Activated effector memory CD4-positive, alpha-beta T cell treated with Interleukin-2 at 50 U/mL for 16 hours (primary cell): ENCODE data around the gene ZC3H14.
"Not testable (repeated sequence)": the region's sequence is repeated elsewhere in the genome, so short reads cannot be mapped to it uniquely, and the experiment has no call there.

ENCODE experiments used
- DNase-seq: peaks from one replicate; pipeline ENCODE4 v3.0.0-alpha.2; 2020

ZC3H14 gene, protein sequence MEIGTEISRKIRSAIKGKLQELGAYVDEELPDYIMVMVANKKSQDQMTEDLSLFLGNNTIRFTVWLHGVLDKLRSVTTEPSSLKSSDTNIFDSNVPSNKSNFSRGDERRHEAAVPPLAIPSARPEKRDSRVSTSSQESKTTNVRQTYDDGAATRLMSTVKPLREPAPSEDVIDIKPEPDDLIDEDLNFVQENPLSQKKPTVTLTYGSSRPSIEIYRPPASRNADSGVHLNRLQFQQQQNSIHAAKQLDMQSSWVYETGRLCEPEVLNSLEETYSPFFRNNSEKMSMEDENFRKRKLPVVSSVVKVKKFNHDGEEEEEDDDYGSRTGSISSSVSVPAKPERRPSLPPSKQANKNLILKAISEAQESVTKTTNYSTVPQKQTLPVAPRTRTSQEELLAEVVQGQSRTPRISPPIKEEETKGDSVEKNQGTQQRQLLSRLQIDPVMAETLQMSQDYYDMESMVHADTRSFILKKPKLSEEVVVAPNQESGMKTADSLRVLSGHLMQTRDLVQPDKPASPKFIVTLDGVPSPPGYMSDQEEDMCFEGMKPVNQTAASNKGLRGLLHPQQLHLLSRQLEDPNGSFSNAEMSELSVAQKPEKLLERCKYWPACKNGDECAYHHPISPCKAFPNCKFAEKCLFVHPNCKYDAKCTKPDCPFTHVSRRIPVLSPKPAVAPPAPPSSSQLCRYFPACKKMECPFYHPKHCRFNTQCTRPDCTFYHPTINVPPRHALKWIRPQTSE

DNA sequence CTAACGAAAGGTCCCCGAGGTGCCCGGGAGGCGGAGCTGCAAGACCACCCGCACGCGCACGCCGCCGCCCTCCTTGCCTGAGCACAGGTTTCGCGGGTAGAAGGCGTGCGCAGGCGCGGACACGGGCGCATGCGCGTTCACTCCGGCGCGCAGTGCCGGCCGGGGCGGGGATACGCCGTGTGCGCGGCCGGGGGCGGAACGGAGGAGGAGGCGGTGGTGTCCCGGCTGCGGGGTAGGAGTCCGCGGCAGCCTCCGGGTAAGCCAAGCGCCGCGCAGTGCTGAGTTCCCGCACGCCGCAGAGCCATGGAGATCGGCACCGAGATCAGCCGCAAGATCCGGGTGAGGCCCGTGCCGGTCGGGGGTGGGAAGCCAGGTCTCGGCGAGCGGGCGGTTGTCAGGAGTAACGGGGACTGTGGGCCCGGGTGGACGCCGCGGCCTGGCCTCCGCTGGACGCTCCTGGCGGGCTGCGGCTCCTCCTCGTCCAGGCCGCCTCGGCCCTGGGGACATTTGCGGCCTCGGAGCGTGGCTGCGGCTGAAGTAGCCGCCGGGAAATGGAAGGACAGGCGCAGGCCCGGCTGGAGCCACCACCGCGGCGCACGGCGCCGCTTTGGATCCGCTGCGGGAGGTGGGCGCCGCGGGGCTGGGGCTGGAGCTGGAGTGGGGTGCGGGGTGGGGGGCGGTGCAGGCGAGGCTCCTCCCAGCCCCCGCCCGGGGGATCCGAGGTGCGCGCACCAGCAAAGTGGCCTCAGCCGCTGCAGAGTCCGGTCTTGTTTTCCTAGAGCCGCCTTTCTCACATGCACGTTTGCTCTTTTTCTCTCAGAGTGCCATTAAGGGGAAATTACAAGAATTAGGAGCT, at the start of gene ZC3H14:
TSS of gene ZC3H14 (plus strand) at position 207 of the 856 bp plus-strand sequence. CDS start at position 304, 97 bp downstream.
- peak; percentile 82 for DNase-seq

DNA sequence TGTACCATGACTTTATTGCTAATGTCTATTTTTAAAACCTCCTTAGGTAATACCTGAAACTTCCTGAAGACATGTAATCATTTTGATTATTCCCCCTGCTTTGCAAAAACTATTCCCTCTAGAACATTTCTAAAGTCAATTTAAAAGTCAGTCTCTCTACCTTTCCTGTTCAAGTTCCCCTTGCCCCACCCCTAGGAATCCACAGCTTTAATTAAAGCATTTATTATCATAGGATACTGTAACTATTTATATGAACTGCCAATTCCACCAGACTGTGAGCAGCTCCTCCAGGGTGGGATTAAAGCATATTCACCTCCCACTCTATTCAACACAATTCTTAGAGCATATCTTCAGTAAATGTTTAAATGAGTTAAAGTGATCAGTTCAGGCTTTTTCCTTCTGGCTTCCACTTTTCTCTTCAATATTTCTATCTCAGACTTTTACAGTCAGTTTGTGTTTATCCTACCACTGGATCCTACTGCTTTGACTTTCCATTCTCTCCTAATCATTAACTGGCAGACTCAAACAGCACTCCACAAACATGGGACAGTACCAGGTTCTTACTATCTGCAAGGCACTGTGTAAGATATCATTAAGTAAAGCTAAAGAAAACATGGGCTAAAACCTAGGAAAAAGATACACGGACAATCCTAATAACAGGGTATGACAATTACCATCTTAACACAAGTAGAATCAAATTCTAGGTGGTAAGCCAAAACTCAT, 47.2 kb upstream of the ZC3H14 start:
- DNase-seq, result no peak

DNA sequence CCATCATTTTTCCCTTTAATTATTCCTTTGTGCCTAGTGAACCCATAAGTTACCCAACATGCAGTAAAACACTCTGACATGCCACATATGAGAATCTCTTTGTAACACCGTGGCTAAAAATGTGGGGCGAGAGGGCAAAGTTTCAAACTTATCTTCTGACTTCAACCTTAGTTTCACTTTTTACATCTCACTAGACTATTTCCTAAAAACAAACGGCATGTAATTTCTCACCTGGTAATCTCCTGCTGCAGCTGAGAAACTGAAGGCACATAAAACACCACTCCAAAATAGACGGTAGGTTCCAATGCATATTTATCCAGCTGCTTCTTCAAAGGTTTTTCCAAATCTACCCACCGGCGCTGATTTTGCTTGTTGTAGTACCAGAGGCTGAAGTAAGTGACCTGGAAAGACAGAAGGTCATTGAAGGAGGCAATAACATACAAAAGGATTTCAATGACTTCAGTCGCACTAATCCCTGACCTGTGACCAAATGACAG, 45.9 kb upstream of the ZC3H14 start:
- DNase-seq, result no peak

DNA sequence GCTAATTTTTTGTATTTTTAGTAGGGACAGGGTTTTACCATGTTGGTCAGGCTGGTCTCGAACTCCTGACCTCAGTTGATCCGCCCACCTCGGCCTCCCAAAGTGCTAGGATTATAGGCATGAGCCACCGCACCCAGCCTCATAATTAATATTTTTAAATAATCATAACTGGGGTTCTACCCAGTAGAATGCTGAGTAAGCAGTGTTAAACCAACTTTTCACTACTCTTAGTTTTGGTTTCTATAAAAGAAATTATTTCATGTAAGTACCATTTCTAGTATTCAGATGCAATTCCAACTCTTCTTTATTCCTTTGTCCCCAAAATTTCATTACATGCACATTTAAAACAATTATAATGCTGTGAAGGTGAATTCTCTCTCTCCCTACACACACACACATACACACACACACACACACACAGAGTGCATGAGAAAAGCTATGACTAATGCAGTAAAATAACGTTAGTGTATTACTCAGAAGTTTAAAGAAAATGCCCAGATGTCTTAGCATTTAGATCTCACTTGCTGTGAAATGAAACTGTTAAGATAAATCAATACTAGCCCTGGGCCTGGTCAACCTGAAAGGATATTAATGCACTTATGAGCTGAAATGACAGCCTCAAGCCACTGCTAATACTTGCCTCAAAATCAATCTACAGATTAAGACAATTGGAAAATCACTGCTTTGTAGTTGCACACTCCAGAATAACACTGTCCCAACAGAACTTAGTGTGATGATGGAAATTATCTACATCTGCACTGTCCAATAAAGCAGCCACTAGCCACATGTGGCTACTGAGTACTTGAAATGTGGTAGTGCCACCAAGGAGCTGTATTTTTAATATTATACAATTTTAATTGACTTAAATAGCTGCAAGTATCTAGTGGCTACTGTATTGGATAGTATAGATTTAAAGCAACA, 44.0 kb upstream of the ZC3H14 start:
- no peak for DNase-seq

DNA sequence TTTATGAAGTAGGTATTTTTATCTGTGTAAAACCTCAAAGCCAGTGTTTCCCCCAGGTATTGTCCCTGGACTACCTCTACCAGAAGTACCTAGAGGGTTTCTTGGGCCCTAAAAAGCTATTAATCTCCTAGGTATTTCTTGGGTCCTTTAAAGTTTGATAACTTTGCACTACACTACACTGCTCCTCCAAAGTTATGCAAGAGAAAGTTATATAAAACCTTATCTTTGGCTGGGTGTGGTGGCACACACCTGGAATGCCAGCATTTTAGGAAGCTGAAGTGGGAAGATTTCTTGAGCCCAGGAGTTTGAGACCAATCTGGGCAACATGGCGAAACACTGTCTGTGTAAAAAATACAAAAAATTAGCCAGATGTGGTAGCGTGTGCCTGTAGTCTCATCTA, 42.9 kb upstream of the ZC3H14 start:
- DNase-seq, result no peak

DNA sequence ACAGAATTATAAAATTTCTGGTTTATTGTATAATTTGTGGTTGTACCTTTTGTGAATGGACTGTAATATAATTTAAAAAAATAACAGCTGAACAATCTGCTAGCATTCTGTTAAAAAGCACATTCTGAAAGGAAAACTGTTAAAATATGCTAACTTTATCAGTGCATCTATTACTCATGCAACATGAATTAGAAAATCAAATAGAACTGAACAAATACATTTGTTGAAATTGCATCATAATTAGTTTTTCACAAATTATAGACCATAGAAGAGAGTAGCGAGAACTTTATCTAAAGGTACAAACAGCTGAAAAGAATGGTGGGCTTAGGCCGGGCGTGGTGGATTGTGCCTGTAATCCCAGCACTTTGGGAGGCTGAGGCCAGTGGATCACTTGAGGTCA, 41.0 kb upstream of the ZC3H14 start:
- DNase-seq, result no peak

DNA sequence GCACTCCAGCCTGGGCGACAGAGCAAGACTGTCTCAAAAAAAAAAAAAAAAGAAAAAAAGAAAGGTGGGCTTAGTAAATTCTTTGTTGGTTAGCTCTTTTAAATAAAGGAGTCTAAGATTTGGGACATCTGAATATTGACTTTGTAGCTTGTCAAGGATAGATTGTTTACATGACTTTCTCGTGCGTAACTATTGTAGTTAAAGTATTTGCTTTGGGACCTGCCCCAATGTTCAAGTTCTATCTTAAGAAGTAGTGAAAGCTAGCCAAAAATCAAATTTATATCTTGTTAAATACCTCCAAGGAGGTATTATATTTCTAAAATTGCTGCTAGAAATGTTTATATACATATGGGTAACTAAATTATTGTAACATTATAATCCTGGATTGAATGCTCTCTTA, 40.4 kb upstream of the ZC3H14 start:
- no peak for DNase-seq

DNA sequence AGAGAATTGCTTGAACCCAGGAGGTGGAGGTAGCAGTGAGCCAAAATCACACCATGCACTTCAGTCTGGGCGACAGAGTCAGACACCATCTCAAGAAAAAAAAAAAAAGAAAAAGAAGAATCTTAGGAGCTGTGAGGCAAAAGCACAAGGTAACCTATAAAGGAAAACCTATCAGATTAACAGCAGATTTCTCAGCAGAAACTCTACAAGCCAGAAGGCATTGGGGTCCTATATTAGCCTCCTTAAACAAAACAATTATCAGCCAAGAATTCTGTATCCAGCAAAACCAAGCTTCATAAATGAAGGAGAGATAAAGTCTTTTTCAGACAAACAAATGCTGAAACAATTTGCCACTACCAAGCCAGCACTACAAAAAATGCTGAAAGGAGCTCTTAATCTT, 32.9 kb upstream of the ZC3H14 start:
- DNase-seq, result not testable (repeated sequence)

DNA sequence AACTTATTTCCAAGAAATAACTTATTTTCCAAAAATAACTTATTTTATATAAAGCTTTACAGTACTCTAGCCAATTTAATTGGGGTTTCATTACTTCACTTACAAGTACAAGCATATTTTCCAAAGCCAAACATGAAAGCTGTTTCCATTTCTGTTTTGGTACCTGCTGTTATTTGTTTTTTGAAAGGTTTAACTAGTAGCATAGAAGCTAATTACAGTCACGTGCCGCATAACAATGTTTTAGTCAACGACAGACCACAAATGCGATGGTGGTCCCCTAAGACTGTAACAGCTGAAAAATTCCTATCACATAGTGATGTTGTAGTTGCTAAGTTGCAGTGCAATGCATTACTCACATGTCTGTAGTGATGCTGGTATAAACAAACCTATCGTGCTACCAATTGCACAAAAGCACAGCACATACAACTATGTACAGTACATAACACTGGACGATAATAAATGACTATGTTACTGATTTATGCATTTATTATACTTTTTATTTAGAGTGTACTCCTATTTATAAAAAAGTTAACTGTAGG, 29.7 kb upstream of the ZC3H14 start:
- DNase-seq, result no peak

DNA sequence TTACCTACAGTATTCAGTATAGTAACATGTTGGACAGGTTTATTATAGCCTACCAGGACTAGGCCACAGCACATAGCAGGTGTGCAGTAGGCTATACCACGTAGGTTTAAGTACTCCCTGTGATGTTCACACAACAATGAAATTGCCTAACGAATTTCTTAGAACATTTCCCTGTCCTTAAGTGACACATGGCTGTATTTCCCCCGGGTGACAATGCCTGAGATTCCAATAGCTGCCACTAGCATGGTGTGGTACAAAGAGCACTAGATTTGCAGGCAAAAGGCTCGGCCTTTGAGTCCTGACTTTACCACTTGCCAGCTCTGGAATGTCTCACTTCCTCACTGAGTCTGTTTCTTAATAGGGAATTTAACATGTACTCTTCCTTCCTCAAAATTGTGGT, 27.7 kb upstream of the ZC3H14 start:
- no peak for DNase-seq

DNA sequence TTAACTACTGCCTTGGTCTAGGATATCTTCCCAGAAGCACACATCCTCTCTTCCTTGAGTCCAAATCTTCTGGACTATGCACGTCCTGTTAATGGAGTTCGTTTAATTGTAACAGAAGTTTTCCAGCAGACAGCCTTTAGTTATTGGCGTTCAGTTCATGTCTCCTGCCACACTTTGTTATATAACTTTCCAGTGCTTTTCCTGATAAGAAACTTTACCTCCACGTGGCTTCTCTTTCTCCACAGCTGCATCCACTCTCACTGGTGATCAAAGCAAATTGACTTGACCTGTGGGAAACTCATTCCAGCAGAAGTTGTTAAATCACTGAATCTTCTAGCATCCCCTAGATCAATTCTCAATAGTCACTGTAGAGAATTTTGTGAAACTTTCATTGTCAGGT, 27.0 kb upstream of the ZC3H14 start:
- DNase-seq, result no peak

DNA sequence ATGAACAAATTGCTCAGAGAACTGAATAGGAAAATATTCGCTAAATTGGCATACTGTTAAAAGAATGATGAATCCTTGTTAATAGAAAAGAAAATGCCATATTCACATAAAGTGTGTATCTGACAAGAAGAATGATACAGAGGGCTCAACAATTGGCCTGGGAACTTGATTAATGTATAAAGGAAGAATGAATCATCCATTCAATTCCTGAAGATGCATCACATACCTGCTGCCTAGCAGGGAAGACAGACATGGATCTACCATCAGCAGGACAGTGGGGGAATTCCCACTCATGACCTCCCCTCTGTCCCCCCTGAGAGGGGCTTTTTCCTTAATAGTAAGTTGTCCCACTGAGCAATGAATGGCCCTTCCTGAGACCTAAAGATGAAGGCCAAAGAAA, 21.5 kb upstream of the ZC3H14 start:
- no peak for DNase-seq

DNA sequence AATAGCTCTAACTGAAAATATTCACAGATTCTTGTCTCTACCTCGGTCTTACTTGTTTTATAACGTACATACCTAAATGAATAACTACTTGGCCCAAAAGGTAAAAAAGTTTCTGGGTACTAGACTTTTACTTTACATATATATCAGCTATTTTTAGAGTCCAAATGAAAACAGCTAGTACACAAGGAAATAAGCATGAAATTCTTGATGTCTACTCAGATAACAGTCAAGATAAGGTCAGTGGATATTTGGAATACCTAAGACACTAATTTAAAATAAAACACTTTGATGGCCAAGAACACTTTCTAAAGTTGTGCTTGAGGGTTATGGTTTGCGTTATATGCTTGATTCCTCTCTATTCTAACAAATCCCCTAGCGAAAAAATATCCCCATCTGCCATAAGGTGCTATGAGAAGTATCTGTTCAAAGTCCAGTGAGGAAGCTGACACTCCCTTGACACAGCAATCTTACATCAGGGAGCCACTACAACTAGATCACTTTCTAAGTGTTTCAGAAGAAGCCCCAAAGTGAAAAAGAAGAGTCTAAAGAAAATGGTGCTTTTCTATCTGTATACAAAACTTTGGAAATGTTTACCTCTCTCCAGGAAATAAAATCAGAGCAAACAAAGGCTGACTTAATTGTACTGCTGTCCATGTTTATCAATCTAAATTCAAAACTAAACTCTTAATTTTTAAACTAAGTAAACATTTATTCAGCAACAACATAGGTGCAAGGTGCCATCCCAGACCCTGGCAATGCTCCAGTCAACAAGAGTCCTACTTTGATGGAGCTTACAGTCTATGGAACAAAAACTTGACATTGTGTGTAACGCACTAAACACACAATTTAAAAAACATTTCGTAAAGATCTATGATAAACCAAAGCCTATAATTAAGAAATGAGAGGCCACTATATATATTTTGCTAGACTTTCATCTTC, 19.7 kb upstream of the ZC3H14 start:
- DNase-seq, result no peak

DNA sequence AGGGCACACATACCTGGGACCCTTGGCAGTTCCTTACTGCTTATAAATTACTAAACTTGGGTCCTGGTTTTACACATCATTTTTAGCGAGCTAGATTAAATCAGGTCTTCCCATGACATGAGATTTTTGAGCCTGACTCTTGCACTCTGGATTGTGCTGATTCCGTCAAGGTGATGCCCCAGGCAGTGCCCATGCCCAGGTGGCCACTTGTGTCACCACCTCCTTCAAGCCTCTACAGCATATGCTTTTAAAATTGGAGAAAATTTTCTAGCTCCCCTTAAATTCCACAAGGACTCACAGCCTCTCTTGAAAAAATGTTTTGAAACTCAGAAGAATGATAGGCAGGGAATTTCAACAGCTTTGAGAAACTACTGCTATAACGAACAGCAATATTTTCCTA, 17.6 kb upstream of the ZC3H14 start:
- no peak for DNase-seq

DNA sequence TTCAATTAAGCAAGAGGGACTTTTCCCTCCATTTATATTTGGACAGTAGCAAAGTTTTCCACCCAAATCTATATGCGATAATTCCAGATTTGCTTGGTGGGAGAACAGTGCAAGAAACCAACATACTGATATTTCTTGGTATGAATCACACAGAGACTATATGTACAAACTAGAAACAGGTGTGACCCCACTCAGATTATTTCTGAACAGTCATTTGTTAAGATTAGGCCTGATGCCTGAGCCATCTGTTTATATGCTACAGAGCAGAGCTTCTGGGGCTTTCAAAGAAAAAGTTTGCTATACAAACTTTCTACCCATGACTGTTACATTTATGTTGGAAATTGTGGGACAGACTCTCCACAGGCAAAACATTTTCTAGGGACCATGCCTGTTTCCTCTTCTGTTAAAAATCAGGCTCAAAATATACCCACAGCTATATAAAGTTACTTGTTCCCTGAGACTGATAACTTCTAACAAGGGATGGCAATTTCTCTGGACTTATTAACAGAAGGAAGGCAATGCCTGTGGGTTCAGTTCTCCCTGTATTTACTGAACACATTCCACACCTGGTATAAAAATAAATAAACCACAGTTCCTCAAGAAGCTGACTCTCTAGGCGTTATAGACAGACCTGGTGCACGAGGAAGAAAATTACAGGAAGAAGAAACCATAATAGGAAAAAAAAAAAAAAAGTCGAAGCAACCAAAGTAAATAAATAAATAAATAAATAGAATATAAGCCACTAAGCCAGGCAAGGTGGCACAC, 16.0 kb upstream of the ZC3H14 start:
- no peak for DNase-seq

DNA sequence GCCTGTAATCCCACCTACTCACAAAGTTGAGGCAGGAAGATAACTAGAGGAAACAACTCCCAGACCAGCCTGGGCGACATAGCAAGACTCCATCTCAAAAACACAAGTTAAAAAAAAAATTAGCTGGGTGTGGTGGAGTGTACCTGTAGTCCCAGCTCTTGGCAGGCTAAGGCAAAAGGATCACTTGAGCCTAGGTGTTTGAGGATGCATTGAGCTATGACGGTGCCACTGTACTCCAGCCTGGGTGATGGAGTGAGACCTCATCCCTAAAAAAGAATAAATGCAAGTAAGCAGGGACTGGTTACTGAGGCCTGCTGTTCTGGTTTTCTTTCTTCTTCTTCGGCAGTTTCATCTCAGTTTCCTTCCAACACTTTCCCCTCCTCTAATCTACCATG, 15.5 kb upstream of the ZC3H14 start:
- DNase-seq, result no peak

DNA sequence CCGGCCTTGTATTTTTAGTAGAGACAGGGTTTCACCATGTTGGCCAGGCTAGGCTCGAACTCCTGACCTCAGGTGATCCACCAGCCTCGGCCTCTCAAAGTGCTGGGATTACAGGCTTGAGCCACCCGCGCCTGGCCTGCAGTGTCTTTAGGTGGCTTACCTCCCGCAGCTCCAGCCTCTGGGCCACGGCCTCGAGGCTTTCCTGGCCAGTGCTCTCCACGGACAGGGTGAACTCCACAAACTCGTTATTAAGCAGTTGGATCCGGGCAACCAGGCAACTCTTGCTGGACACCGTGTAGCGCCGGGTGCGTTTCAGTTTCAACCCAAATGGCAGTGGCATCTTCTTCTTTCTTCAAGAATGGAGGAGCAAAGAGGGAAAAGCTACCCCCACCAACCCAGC, 12.8 kb upstream of the ZC3H14 start:
- DNase-seq, result no peak

DNA sequence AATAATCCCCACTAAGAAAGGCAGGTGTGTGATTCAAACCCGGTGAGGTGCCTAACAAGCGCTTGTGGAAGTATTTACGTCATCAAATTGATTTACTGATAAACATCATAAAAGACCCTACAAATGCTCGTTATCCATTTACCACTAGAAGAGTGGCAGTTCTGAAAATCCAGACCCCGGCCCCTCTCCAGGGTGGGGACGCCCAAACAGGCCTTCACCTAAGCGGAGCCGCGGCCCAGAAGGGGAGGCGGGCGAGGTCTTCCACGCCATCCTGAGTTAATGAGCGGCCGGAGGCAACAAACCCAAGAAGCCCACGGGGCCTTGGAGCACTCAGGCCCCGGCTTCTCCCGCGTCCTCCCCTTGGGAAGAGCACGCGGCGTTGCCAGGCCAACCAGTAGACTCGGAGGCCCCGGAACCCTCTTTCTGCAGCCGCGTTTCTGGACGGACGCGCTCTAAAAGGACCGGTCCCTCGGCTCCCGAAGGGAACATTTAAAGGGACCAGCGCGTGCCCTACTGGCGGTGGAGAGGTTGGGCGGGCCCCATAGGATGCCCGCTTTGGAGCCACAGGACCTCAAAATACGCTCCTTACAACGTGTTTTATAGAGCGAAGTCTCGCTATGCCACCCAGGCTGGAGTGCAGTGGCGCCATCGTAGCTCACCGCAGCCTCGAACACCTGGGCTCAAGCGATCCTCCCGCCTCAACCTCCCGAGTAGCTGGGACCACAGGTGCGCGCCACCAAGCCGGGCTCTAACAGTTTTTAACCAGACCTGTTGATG, 11.6 kb upstream of the ZC3H14 start:
- no peak for DNase-seq
